ENCODE measurements around the gene ANKRD11.

The ANKRD11 gene

GRCh38 chr16:89490439-89491237 lies at the start of gene ANKRD11:
Gene ANKRD11, minus strand, starts transcription at chr16:89490561. Its CDS starts 173,542 bp downstream, at chr16:89317019.
- DNase-seq (ENCODE audit: low read depth in 2 of 2), result peak; percentile 94 to 96

DNA sequence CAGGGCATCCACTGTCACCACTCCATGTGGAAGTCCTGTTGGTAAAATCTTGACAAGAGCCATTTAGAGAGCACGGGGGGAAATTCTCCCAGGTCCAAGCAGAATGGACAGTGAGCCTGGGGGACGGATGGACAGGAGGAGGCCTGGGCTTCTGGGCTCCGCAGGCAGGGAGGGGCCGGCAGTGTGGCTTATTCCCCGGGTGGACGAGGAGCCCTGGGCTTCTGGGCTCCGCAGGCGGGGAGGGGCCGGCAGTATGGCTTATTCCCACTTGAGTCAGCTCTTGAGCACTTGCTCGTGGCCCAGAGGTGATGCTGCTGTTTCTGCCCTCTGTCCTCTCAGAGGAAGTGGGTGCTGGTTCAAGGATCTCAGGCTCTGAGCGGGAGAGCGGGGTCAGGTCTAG lies 47.9 kb upstream of the ANKRD11 start:
- no peak for DNase-seq (ENCODE audit: low read depth in 2 of 2)

- DNase-seq (ENCODE audit: low read depth in 2 of 2), result no peak
These were observed 47.2 kb upstream of the ANKRD11 start for GRCh38 chr16:89537549-89537925.

- no peak for DNase-seq (ENCODE audit: low read depth in 2 of 2)
These were observed 46.7 kb upstream of the ANKRD11 start for GRCh38 chr16:89536886-89537548.

- DNase-seq (ENCODE audit: low read depth in 2 of 2), result no peak
These were observed 46.0 kb upstream of the ANKRD11 start for GRCh38 chr16:89536371-89536770.

GRCh38 chr16:89534252-89534756 lies 43.9 kb upstream of the ANKRD11 start:
- DNase-seq (ENCODE audit: low read depth in 2 of 2), result no peak

GRCh38 chr16:89531821-89532526 lies 41.6 kb upstream of the ANKRD11 start:
- no peak for DNase-seq (ENCODE audit: low read depth in 2 of 2)

GRCh38 chr16:89530401-89531381 lies 40.3 kb upstream of the ANKRD11 start:
- no peak for DNase-seq (ENCODE audit: low read depth in 2 of 2)

DNA sequence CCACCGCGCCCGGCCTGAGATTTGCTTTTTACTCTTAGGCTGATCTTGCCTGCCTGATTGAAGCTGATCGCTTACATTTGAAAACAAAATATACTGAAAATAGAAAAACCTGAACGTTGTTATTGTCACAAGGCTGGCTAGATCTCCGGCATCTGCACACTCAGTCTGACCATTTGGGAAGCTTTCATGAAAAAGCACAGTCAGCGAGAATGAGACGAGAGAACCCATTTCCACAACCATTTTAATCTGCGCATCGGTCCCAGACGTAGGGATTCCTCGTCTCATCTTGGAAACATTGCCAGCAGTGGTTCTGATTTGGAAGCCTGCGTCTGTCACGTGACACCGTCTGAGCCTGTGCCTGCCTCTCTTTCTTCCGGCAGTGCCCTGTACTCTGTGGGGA lies 38.7 kb upstream of the ANKRD11 start:
- no peak for DNase-seq (ENCODE audit: low read depth in 2 of 2)

- no peak for DNase-seq (ENCODE audit: low read depth in 2 of 2)
These were observed 35.0 kb upstream of the ANKRD11 start for GRCh38 chr16:89525146-89525913.

DNA sequence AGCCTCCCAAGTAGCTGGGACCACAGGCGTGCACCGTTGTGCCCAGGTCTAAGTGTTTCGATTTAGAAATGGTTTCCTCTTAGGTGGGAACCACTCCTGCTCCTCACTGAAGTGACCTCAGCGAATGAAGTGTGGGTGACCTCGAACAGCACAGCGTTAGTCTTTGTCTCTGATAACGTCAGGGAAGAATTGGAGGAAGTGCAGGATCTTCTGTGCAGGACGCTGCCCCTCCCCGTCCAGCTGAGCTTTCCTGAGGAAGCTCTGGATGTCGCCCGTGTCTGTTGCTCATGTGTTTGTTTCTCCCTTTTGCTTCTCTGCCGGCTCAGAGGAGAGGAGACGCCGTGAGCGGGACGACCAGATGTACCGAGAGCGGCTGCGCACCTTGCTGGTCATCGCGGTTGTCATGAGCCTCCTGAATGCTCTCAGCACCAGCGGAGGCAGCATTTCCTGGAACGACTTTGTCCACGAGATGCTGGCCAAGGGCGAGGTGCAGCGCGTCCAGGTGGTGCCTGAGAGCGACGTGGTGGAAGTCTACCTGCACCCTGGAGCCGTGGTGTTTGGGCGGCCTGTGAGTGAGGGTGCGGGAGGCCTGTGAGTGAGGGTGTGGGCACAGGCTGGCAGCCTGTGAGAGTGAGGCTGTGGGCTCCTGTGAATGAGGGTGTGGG lies 33.5 kb upstream of the ANKRD11 start:
- DNase-seq (ENCODE audit: low read depth in 2 of 2), result no peak

DNA sequence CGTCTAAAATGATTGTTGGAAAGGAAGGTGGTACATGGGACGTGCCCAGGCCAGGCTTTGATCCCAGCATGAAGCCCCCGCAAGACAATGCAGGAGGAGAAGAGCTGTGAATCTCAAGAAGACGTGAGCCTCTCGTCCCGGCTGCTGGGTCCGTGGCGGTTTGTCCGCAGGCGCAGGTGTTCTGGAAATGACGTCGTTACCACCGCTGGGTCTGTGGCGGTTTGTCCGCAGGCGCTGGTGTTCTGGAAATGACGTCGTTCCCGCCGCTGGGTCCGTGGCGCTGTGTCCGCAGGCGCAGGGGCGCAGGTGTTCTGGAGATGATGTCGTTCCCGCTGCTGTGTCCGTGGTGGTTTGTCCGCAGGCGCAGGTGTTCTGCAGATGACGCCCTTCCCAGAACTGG lies 31.9 kb upstream of the ANKRD11 start:
- no peak for DNase-seq (ENCODE audit: low read depth in 2 of 2)

GRCh38 chr16:89519881-89520280 lies 29.5 kb upstream of the ANKRD11 start:
- no peak for DNase-seq (ENCODE audit: low read depth in 2 of 2)

DNA sequence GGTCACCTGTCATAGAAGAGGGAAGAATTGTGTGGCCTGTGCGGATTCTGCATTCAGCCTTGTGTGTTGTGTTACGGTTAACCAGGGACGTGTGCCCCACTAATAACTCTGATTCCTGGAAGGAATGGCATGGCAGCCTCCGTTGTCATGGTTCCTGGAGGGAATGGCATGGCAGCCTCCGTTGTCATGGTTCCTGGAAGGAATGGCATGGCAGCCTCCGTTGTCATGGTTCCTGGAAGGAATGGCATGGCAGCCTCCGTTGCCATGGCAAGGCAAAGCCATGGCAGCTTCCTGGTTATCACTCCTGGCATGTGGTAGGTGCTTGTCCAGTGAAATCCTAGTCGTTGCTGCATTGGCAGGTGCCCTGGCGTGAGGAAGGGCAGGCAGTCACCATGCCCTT lies 26.8 kb upstream of the ANKRD11 start:
- no peak for DNase-seq (ENCODE audit: low read depth in 2 of 2)

GRCh38 chr16:89512453-89512852 lies 22.1 kb upstream of the ANKRD11 start:
- DNase-seq (ENCODE audit: low read depth in 2 of 2), result no peak

- no peak for DNase-seq (ENCODE audit: low read depth in 2 of 2)
These were observed 21.0 kb upstream of the ANKRD11 start for GRCh38 chr16:89511374-89511773.

- no peak for DNase-seq (ENCODE audit: low read depth in 2 of 2)
These were observed 20.2 kb upstream of the ANKRD11 start for GRCh38 chr16:89510526-89510925.

DNA sequence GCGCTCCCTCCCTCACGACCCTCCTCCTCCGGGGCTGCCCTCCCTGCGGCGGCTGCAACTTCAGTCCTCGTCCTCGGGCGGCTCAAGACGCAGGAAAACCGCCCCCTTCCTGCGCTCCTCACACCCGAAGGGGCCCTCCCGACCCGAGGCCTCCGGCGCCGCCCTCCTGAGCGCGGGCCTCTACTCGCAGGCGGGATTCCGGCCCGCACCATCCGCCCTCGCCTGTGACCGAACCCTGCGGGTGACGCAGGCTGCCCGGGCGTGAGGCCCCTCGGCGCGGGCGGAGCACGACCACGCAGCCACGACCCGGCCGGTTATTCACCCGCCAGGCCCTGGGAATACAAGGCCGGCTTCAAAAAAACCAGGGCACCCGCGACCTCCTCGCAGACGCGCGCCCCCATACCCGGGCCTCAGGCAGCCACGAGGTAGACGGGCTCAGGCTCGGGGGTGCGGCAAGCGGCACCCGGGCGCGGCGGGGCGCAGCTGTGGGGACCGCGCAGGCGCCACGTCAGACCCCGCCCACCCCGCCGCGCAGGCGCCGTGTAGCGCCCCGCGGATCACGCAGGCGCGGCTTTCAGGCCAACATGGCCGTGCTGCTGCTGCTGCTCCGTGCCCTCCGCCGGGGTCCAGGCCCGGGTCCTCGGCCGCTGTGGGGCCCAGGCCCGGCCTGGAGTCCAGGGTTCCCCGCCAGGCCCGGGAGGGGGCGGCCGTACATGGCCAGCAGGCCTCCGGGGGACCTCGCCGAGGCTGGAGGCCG lies 17.7 kb upstream of the ANKRD11 start, which contains the start of gene SPG7:
Gene SPG7, plus strand, starts transcription at position 570 of the 757 bp plus-strand sequence. Its CDS starts 15 bp downstream, at position 585.
- DNase-seq (ENCODE audit: low read depth in 2 of 2), result peak; percentile 82 to 90

GRCh38 chr16:89507214-89507833 lies 17.0 kb upstream of the ANKRD11 start:
- DNase-seq (ENCODE audit: low read depth in 2 of 2), result no peak
